ENCODE measurements around the gene ARL6IP5.

GRCh38 chr3:69085833-69086722 is 1.3 kb downstream of the ARL6IP5 start:
- no peak for TF ChIP-seq RARB (CRISPR knock-in tag; IDR thresholded peaks at IDR 0.05)
- no peak for TF ChIP-seq ZFP30 (CRISPR knock-in tag; IDR thresholded peaks at IDR 0.05)
- TF ChIP-seq, protein P1, sequence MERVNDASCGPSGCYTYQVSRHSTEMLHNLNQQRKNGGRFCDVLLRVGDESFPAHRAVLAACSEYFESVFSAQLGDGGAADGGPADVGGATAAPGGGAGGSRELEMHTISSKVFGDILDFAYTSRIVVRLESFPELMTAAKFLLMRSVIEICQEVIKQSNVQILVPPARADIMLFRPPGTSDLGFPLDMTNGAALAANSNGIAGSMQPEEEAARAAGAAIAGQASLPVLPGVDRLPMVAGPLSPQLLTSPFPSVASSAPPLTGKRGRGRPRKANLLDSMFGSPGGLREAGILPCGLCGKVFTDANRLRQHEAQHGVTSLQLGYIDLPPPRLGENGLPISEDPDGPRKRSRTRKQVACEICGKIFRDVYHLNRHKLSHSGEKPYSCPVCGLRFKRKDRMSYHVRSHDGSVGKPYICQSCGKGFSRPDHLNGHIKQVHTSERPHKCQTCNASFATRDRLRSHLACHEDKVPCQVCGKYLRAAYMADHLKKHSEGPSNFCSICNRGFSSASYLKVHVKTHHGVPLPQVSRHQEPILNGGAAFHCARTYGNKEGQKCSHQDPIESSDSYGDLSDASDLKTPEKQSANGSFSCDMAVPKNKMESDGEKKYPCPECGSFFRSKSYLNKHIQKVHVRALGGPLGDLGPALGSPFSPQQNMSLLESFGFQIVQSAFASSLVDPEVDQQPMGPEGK (CRISPR knock-in tag; IDR thresholded peaks at IDR 0.05; ENCODE audit: borderline replicate concordance) = no peak
- TF ChIP-seq ZC3H10 (CRISPR knock-in tag; IDR thresholded peaks at IDR 0.05) = no peak
- TF ChIP-seq, protein P2, sequence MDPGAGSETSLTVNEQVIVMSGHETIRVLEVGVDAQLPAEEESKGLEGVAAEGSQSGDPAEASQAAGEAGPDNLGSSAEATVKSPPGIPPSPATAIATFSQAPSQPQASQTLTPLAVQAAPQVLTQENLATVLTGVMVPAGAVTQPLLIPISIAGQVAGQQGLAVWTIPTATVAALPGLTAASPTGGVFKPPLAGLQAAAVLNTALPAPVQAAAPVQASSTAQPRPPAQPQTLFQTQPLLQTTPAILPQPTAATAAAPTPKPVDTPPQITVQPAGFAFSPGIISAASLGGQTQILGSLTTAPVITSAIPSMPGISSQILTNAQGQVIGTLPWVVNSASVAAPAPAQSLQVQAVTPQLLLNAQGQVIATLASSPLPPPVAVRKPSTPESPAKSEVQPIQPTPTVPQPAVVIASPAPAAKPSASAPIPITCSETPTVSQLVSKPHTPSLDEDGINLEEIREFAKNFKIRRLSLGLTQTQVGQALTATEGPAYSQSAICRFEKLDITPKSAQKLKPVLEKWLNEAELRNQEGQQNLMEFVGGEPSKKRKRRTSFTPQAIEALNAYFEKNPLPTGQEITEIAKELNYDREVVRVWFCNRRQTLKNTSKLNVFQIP (CRISPR knock-in tag; IDR thresholded peaks at IDR 0.05; ENCODE audit: borderline replicate concordance, low read depth) = no peak
- TF ChIP-seq ARNTL (CRISPR knock-in tag; IDR thresholded peaks at IDR 0.05; ENCODE audit: borderline replicate concordance, low read depth) = no peak
- TF ChIP-seq TSHZ2 (CRISPR knock-in tag; IDR thresholded peaks at IDR 0.05) = no peak
- no peak for TF ChIP-seq ZFP3 (CRISPR knock-in tag; IDR thresholded peaks at IDR 0.05)
- no peak for TF ChIP-seq ZNF565 (CRISPR knock-in tag; conservative IDR thresholded peaks at IDR 0.05; ENCODE audit: low read depth)
- no peak for TF ChIP-seq ISL1 (CRISPR knock-in tag; IDR thresholded peaks at IDR 0.05)

Measured in SK-N-SH treated with all-trans-retinoic acid at 6 μM for 48 hours (cell line).